Mesendoderm (in vitro differentiated cells): ENCODE data around the gene LARP1B.

ENCODE experiments used
- DNase-seq: peaks from one replicate; pipeline ENCODE4 v3.0.0; 2013
- H2AK5ac ChIP-seq: 2 replicates; pipeline ENCODE4 v1.6.1; 2013; ENCODE audit warnings: low read length, inconsistent platforms
- H2BK120ac ChIP-seq: 2 replicates; pipeline ENCODE4 v1.6.1; 2013; ENCODE audit warnings: low read depth, mild to moderate bottlenecking, low read length, moderate library complexity, mixed read lengths
- H2BK15ac ChIP-seq: replicated peaks from 2 replicates; pipeline ENCODE4 v1.6.1; 2013; ENCODE audit warnings: low read depth, mild to moderate bottlenecking, moderate library complexity
- H2BK5ac ChIP-seq: 2 replicates; pipeline ENCODE4 v1.6.1; 2013; ENCODE audit warnings: low read length, inconsistent platforms
- H3K18ac ChIP-seq: 2 replicates; pipeline ENCODE4 v1.6.1; 2013; ENCODE audit warnings: mild to moderate bottlenecking, low read length, mixed read lengths
- H3K23ac ChIP-seq: one replicate; pipeline ENCODE4 v1.6.1; 2013; ENCODE audit warnings: low read length
- H3K27ac ChIP-seq: 2 replicates; pipeline ENCODE4 v1.5.1; 2013; ENCODE audit warnings: low read depth, mild to moderate bottlenecking, inconsistent platforms, low read length, moderate library complexity
- H3K27me3 ChIP-seq: 2 replicates; pipeline ENCODE4 v1.6.1; 2013; ENCODE audit warnings: low read length, control low read depth, mild to moderate bottlenecking, inconsistent platforms; ENCODE audit not compliant: insufficient read depth, poor library complexity
- H3K36me3 ChIP-seq: 2 replicates; pipeline ENCODE4 v1.6.1; 2013; ENCODE audit warnings: low read length, inconsistent platforms; ENCODE audit not compliant: control insufficient read depth, insufficient read depth
- H3K4ac ChIP-seq: one replicate; pipeline ENCODE4 v1.6.1; 2013; ENCODE audit warnings: low read depth, mild to moderate bottlenecking, low read length, moderate library complexity
- H3K4me1 ChIP-seq: 2 replicates; pipeline ENCODE4 v1.6.1; 2013; ENCODE audit warnings: low read depth, low read length, inconsistent platforms; ENCODE audit not compliant: control insufficient read depth
- H3K4me2 ChIP-seq: 2 replicates; pipeline ENCODE4 v1.6.1; 2013; ENCODE audit warnings: low read length
- H3K4me3 ChIP-seq: 2 replicates; pipeline ENCODE4 v1.5.1; 2013; ENCODE audit warnings: mild to moderate bottlenecking, low read length
- H3K56ac ChIP-seq: one replicate; pipeline ENCODE4 v1.6.1; 2013; ENCODE audit warnings: low read length
- H3K79me1 ChIP-seq: 2 replicates; pipeline ENCODE4 v1.6.1; 2013; ENCODE audit warnings: low read length, inconsistent platforms
- H3K79me2 ChIP-seq: 2 replicates; pipeline ENCODE4 v1.6.1; 2013; ENCODE audit warnings: mild to moderate bottlenecking, low read length; ENCODE audit not compliant: control insufficient read depth, insufficient read depth
- H3K9ac ChIP-seq: 2 replicates; pipeline ENCODE4 v1.6.1; 2013; ENCODE audit warnings: low read length, inconsistent platforms
- H4K5ac ChIP-seq: one replicate; pipeline ENCODE4 v1.6.1; 2013; ENCODE audit warnings: low read length
- H4K8ac ChIP-seq: one replicate; pipeline ENCODE4 v1.6.1; 2013; ENCODE audit warnings: low read depth, mild to moderate bottlenecking, control low read depth, low read length, moderate library complexity
- WGBS: extraction: QIAGEN DNeasy Blood & Tissue Kit; methylation state at CpG from one replicate; pipeline ENCODE4 v1.1.7; 2013; ENCODE audit warnings: low lambda C conversion rate, missing lambda C conversion rate; ENCODE audit not compliant: insufficient coverage; ENCODE audit errors: extremely low coverage; 5-methylcytosine and 5-hydroxymethylcytosine counted together

The LARP1B gene

DNA sequence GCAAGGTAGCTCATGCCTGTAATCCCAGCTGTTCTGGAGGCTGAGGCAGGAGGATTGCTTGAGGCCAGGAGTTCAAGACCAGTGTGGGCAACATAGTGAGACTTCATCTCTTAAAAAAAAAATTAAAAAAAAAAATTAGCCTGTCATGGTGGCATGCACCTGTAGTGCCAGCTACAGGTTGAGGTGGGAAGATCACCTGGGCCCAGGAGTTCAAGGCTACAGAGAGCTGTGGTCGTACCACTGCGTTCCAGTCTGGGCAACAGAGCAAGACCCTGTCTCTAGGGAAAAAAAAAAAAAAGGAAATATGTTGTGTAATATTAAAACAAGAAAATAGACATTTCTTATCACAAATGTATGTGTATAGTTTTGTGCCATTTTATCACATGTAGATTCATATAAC, 97.8 kb downstream of the LARP1B start:
- Histone ChIP-seq H4K8ac (no peak overlapping the region), H3K4me3 (no peak overlapping the region), H3K36me3 (no peaks in the 10 kb centered on the region), H3K27ac (no peak overlapping the region), H3K27me3 (no peaks in the 10 kb centered on the region), H3K79me1 (no peaks in the 10 kb centered on the region), H2AK5ac (no peak overlapping the region), H3K56ac (no peak overlapping the region), H3K79me2 (no peaks in the 10 kb centered on the region), H3K4me1 (peaks cover 3% of the 10 kb centered on the region), H3K4me2 (no peak overlapping the region), H2BK5ac (no peak overlapping the region), H3K4ac (no peak overlapping the region), H3K18ac (no peak overlapping the region), H4K5ac (no peak overlapping the region), H3K23ac (no peak overlapping the region), H2BK120ac (no peak overlapping the region), H3K9ac (no peak overlapping the region), H2BK15ac (no peak overlapping the region)
- WGBS, result no CpG with 5 or more reads among the region's 2 CpGs
- DNase-seq, result no peak

DNA sequence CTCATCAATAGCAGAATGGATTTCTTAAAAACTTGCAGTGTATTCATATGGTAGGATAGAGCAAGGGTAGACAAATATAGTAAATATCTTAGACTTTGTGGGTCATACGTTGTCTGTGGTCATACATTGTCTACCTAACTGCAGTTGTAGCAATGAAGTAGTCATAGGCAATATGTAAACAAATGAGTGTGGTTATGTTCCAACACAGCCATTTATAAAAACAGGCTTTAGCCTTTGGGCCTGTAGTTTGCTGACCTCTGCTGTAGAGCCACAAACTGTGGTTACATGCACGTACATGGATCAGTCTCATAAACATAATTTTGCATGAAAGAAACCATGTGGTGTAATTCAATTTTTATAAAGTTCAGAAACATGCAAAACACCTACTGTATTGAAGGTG, 98.9 kb downstream of the LARP1B start:
- H3K4me2 ChIP-seq, result no peak overlapping the region
- H4K5ac ChIP-seq, result no peak overlapping the region
- no peaks in the 10 kb centered on the region for H3K79me2 ChIP-seq
- H3K4ac ChIP-seq, result no peak overlapping the region
- no peaks in the 10 kb centered on the region for H3K36me3 ChIP-seq
- DNase-seq, result no peak
- H3K56ac ChIP-seq, result no peak overlapping the region
- no peak overlapping the region for H4K8ac ChIP-seq
- H3K23ac ChIP-seq, result no peak overlapping the region
- no peak overlapping the region for H2BK5ac ChIP-seq
- no peak overlapping the region for H3K18ac ChIP-seq
- H3K4me3 ChIP-seq, result no peak overlapping the region
- H3K9ac ChIP-seq, result no peak overlapping the region
- no peak overlapping the region for H2AK5ac ChIP-seq
- no peaks in the 10 kb centered on the region for H3K79me1 ChIP-seq
- no peak overlapping the region for H2BK120ac ChIP-seq
- no peaks in the 10 kb centered on the region for H3K27me3 ChIP-seq
- H3K4me1 ChIP-seq, result peaks cover 3% of the 10 kb centered on the region
- no peak overlapping the region for H2BK15ac ChIP-seq
- no CpG with 5 or more reads among the region's 2 CpGs for WGBS
- no peak overlapping the region for H3K27ac ChIP-seq

DNA sequence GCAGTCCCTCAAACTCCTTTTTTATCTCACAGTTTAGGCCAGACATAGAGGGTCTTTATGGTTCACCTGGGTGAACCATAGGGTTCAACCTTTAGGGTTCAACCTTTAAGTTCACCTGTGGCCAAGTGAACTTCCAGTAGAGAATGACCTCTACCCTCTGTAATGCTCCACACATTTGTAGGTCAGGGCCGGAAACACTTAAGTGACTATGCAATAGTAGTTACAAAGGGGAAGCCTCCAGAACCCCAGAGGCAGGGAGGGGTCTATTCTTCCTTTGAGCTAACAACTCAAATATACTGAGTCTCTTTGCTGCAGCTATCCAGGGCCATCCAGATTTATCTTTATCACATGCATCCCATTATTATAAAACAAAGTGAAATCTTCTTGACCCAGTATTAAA, 100.0 kb downstream of the LARP1B start:
- H3K4me3 ChIP-seq, result no peak overlapping the region
- H2AK5ac ChIP-seq, result no peak overlapping the region

DNA sequence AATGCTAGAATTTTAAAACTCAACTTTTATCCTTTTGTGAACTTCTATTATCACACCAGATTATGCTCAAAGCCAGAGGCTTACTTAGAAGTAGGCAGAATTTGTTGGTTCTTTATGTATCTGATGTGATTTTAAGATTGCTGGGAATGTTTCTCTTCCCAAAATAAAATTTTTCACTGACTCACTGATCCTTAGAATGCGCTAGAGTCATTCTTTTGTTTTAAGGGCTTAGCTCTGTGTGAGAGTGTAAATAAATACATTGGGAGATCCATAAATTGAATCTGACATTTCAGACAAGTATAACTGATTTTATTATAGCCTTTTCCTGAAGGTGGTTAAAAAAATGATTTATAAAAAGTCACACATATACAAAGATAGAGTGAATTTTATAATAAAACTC, 101.3 kb downstream of the LARP1B start:
- H3K23ac ChIP-seq, result no peak overlapping the region
- H4K8ac ChIP-seq, result no peak overlapping the region
- H3K27ac ChIP-seq, result no peak overlapping the region
- H4K5ac ChIP-seq, result no peak overlapping the region
- H3K4me2 ChIP-seq, result no peak overlapping the region
- WGBS, result no CpG with 5 or more reads among the region's 1 CpG
- H3K27me3 ChIP-seq, result no peaks in the 10 kb centered on the region
- H3K18ac ChIP-seq, result no peak overlapping the region
- no peak overlapping the region for H3K4me3 ChIP-seq
- peak; percentile 50 for DNase-seq
- H3K4me1 ChIP-seq, result peaks cover 3% of the 10 kb centered on the region
- no peaks in the 10 kb centered on the region for H3K36me3 ChIP-seq
- no peak overlapping the region for H2BK5ac ChIP-seq
- no peaks in the 10 kb centered on the region for H3K79me2 ChIP-seq
- H3K9ac ChIP-seq, result no peak overlapping the region
- H3K4ac ChIP-seq, result no peak overlapping the region
- no peak overlapping the region for H2AK5ac ChIP-seq
- H2BK15ac ChIP-seq, result no peak overlapping the region
- no peaks in the 10 kb centered on the region for H3K79me1 ChIP-seq
- H2BK120ac ChIP-seq, result no peak overlapping the region
- H3K56ac ChIP-seq, result no peak overlapping the region

More for the DNA sequence above, 100.0 kb downstream of the LARP1B start:
- no peak overlapping the region for H3K4ac ChIP-seq
- no peak overlapping the region for H2BK120ac ChIP-seq
- no peaks in the 10 kb centered on the region for H3K27me3 ChIP-seq
- no peak overlapping the region for H2BK5ac ChIP-seq
- H3K4me1 ChIP-seq, result peaks cover 3% of the 10 kb centered on the region
- no peak overlapping the region for H3K9ac ChIP-seq
- H2BK15ac ChIP-seq, result no peak overlapping the region
- H3K4me2 ChIP-seq, result no peak overlapping the region
- peak; percentile 64 for DNase-seq
- H3K79me2 ChIP-seq, result no peaks in the 10 kb centered on the region
- no peak overlapping the region for H3K18ac ChIP-seq
- H3K36me3 ChIP-seq, result no peaks in the 10 kb centered on the region
- H3K56ac ChIP-seq, result no peak overlapping the region
- H3K79me1 ChIP-seq, result no peaks in the 10 kb centered on the region
- no peak overlapping the region for H4K8ac ChIP-seq
- WGBS, result no CpG with 5 or more reads among the region's 1 CpG
- H3K23ac ChIP-seq, result no peak overlapping the region
- H4K5ac ChIP-seq, result no peak overlapping the region
- H3K27ac ChIP-seq, result no peak overlapping the region

DNA sequence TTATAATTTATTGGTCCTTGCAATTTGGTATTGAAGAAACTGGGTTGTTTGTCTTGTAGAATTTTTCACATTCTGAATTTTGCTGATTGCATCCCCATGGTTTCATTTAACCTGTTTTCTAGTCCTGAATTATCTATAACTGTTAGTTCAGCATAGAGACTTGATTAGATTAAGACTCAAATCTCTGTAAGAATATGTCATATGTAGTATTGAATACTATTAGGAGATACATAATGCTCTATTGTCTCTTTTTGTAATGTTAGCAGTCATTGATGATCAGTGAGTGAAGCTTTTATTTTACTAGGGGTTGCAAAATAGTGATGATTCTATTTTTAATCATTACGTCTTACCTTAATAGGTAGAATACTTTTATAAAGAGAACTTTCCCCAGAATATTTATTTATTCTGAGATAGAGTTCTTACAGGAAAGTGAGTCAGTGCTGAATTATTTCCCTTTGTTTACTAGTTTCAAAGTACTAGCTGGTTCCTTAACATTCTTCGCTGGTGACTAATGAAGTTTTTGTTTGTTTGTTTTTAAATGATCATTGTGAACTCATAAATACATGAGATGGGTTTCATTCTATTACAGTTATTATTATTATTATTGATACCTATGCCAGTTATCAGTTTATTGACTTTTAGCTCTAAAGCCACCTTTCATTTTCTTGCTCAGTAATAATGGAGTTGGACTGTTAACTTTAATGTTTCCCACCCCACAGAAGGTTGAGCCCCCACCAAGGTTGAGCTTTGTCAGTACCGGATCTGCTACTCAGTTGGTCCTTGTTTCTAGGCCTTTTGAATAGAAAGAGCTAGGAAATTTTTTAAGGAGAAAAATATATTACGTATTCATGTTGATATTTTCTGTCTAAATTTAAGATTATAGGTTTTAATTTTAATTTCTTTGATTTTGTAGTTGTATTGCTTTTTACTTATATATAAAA, 102.3 kb downstream of the LARP1B start:
- 100% methylated on average over 1 of the region's 4 CpGs for WGBS
- H3K9ac ChIP-seq, result no peak overlapping the region
- H3K79me2 ChIP-seq, result no peaks in the 10 kb centered on the region
- no peaks in the 10 kb centered on the region for H3K27me3 ChIP-seq
- no peak overlapping the region for H2BK15ac ChIP-seq
- no peak overlapping the region for H4K5ac ChIP-seq
- H2AK5ac ChIP-seq, result no peak overlapping the region
- H3K36me3 ChIP-seq, result no peaks in the 10 kb centered on the region
- peaks cover 3% of the 10 kb centered on the region for H3K4me1 ChIP-seq
- no peak overlapping the region for H2BK5ac ChIP-seq
- no peak overlapping the region for H3K56ac ChIP-seq
- no peak overlapping the region for H4K8ac ChIP-seq
- no peak overlapping the region for H3K23ac ChIP-seq
- no peak overlapping the region for H3K18ac ChIP-seq
- no peaks in the 10 kb centered on the region for H3K79me1 ChIP-seq
- no peak overlapping the region for H3K4me2 ChIP-seq
- H2BK120ac ChIP-seq, result no peak overlapping the region
- DNase-seq, result peak; percentile 90
- H3K4ac ChIP-seq, result no peak overlapping the region
- no peak overlapping the region for H3K27ac ChIP-seq
- H3K4me3 ChIP-seq, result no peak overlapping the region
